GM13977 (cell line): ENCODE data around the gene CAPS.

Source experiments
- DNase-seq: peaks from one replicate; pipeline ENCODE4 v3.0.0; 2012; ENCODE audit warnings: low spot score
- CTCF ChIP-seq: IDR thresholded peaks from 2 replicates; pipeline ENCODE4 v1.5.1; 2012; ENCODE audit warnings: mild to moderate bottlenecking, control low read depth; ENCODE audit not compliant: insufficient read depth; ENCODE audit errors: extremely low read depth, missing control alignments
- in situ Hi-C: fragments of 300-500 bp; cut with MboI; formaldehyde crosslinking; loops from one replicate; pipeline ENCODE4 v1.12.0; 2022; ENCODE audit warnings: low sequenced_read_pairs, low pct_unique_long_range_greater_than_20kb, mixed read lengths, inconsistent platforms; ENCODE audit not compliant: unreplicated experiment

Gene CAPS

GRCh38 chr19:5943045-5943444 lies 29.0 kb downstream of the CAPS start:
- in situ Hi-C loops: no loop called here
- no peak for TF ChIP-seq CTCF
- DNase-seq: no peak

DNA sequence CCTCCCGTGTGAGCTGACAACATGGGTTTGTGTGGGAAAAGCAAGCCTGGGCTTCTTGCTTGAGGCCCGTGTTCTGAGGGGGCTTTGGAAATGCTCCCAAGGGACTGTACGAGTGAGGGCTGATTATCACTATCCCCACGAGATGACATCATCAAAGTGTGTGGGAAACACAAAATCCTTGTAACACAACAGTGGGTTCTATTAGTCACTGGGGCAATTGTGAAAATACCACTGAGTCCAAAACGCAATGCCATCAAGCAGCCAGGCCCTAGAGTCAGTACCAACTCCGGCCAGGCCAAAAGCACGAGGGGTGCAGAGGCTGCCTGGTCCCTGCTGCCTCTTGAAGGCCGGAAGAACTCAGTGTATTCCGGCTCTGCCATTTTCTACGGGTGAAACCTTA lies 29.6 kb downstream of the CAPS start:
- in situ Hi-C loops: no loop called here
- TF ChIP-seq CTCF: no peak
- DNase-seq: no peak

DNA sequence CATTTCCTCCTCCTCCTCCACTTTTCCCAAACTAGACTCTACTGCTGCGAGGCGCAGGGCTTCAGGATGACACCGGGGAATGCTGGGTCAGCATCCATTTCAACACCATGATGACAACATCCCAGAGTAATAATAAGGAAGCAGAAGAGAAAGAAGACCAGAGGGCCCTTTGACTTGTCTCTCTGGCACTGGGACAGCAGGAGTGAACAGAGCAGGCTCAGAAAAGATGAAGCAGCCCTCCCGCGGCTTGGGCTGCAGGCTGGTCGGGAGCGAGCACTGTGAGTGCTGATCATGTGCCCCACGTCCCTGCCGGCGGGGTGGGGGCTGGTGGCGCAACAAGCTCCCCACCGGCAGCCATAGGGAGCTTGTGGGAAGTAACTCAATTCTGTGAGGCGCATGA lies 33.4 kb downstream of the CAPS start:
- no peak for DNase-seq
- no peak for TF ChIP-seq CTCF
- in situ Hi-C loops: no loop called here

- TF ChIP-seq CTCF: no peak
- in situ Hi-C loops: no loop called here
- DNase-seq: no peak
Observed at GRCh38 chr19:5948752-5949564, 34.9 kb downstream of the CAPS start.

- no peak for DNase-seq
- no peak for TF ChIP-seq CTCF
- in situ Hi-C loops: no loop called here
Observed at GRCh38 chr19:5949792-5950305, 35.8 kb downstream of the CAPS start.

DNA sequence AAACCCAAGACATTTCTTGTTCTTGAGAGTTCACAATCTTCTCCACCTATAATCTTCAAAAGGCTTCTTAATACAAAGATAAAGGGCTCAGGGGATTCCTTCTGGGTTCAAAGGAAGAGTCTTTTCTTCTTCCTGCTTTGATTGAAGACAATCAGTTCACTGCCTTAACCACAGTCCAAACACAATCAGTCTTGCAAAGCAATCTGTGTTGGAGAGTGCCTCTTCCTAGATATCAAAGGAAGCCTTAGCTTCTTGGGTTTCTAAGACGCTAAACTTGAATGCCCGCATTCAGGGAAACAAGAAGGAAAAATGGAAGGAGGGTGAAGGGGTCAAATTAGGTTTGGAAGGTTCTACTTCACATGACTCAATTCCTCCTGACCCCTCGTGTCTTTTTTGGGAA lies 36.7 kb downstream of the CAPS start:
- no peak for DNase-seq
- TF ChIP-seq CTCF: no peak
- in situ Hi-C loops: no loop called here
